Right lobe of liver (tissue), 6 donors: ENCODE data around the gene CYB5R3. TPM values are rescaled to one million over a fixed set of nuclear protein-coding genes. Genes with fewer than 3 reads are reported as not detected.

Experiments
- ATAC-seq, 4 donors: fragments of 200-7000 bp; cut with Tn5 transposase; one replicate each; pipeline ENCODE4 v1.9.1; 2020; ENCODE audit warnings: mild to moderate bottlenecking in 4 of 4, moderate library complexity in 4 of 4
- DNase-seq, 3 donors: peaks; one replicate each; pipeline ENCODE4 v3.0.0-alpha.2; 2020
- H3K27ac ChIP-seq, 3 donors: fragments of 200-600 bp; one replicate each; pipeline ENCODE4 v1.8.0; 2022
- H3K27me3 ChIP-seq, 2 donors: fragments of 200-600 bp; one replicate each; pipeline ENCODE4 v1.8.0; 2022
- H3K36me3 ChIP-seq, 4 donors: fragments of 200-600 bp; sonication (generic) in 1 of 4; one replicate each; pipeline versions ENCODE4 v1.5.1 to v1.8.0; 2017 to 2022; ENCODE audit warnings: control low read depth in 1 of 4
- H3K4me1 ChIP-seq, 4 donors: fragments of 200-600 bp; sonication (generic) in 1 of 4; one replicate each; pipeline versions ENCODE4 v1.5.1 to v1.8.0; 2017 to 2022; ENCODE audit warnings: control low read depth in 1 of 4
- H3K4me3 ChIP-seq, 3 donors: fragments of 200-600 bp; one replicate each; pipeline ENCODE4 v1.8.0; 2022
- H3K9me3 ChIP-seq, 4 donors: fragments of 200-600 bp; sonication (generic) in 1 of 4; one replicate each; pipeline versions ENCODE4 v1.5.1 to v1.8.0; 2017 to 2022; ENCODE audit warnings: control low read depth in 1 of 4
- POLR2A ChIP-seq: fragments of 450-650 bp; IDR thresholded peaks from one replicate; pipeline ENCODE4 v1.6.1; 2017; ENCODE audit warnings: antibody characterized with exemption, mild to moderate bottlenecking
- WGBS: methylation state at CpG from one replicate; pipeline ENCODE4 v1.1.6; 2018; ENCODE audit warnings: low coverage, low lambda C conversion rate; ENCODE audit not compliant: insufficient coverage; ENCODE audit errors: missing lambda C conversion rate; 5-methylcytosine and 5-hydroxymethylcytosine counted together
- intact Hi-C, 2 donors: fragments of 100-400 bp; cut with DNase I; formaldehyde crosslinking; loops; one replicate each; pipeline versions ENCODE4 v1.11.2 to v1.14.1; 2022
- total RNA-seq, 6 experiments: library from RNA; depleted of rRNA in 2 of 6; stranded (reverse); fragments of >200 nt in 2 of 6; fragmentation: NEBNext Ultra II Directional in 3 of 6; extraction: Animal tissue kit (Norgen Biotek cat#: 25700) in 3 of 6; gene quantifications; one replicate each; pipeline versions ENCODE4 v1.1.0 to v1.2.4, GENCODE V29; 2016 to 2023
- TF ChIP-seq, protein P1 (sequence below), 4 donors: fragments of 200-600 bp in 3 of 4; fragments of 450-650 bp in 1 of 4; IDR thresholded peaks; one replicate each; pipeline versions ENCODE4 v1.5.1 to v1.8.0; 2016 to 2022; ENCODE audit warnings: antibody characterized with exemption in 4 of 4, mild to moderate bottlenecking in 2 of 4
- donor health status: DM: no; HTN: yes; CAD: no.
- donor health status: DM: no; HTN: no; CAD: no.
- donor health status: DM: no; HTN: no; CAD: no.
- donor health status: DM: no; HTN: yes; CAD: no.
- donor health status: DM: no; HTN: yes; CAD: no.

CYB5R3 gene
- total RNA-seq, 6 experiments from 2014 or later: 146 to 211 (median 170) TPM

DNA sequence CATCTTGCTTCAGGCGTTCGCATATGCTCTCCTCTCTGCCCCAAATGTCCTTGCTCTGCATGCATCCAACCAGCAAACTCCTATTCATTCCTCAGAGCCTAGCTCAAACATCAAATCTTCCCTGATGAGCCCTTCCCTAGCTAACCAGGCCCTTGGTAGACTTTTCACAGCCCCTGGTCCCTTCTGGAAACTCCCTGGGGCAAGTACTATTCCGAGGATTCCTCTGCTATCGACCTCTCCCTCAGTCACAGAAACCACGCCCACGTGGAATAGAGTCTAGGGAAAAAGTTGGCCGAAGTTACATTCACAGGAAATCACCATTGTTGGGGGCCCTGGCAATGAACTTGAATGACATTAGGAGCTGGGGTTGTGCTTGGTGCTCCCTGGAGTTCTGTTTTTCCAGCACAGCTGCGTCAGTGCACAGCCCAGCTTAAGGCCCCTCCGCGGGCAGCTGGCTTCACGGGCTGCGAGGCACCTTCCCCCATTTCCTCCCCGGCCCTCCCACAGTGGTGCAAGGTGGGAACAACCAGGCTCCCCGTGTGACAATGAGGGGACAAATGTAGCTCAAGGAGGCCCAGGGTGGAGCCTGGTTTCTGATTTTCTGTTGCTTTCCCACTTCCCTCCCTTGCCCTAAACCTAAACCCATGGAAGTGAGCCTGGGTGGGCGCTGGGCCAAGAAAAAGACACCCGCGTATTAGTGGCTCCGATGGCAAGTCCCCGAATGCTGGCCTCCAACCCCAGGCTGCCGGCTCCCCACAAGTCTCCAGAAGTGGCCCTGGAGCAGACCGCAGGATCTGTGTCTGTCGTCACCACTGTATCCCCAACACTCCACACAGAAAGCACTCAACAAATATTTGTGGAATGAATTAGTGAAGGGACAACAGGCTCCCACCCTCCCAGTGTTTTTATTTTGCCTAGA is 4.5 kb downstream of the CYB5R3 start:
- DNase-seq: no peak
- 26% methylated on average over 21 of the region's 22 CpGs for WGBS
- Histone ChIP-seq H3K4me1 (peaks cover 2 to 75% (median 34%) of the 10 kb centered on the region in 4 donors), H3K27ac (peak overlapping the region; percentile 69 to 96 (median 85)), H3K36me3 (no peaks in the 10 kb centered on the region), H3K4me3 (no peak overlapping the region), H3K27me3 (no peaks in the 10 kb centered on the region), H3K9me3 (no peaks in the 10 kb centered on the region)
- TF ChIP-seq, protein P1, sequence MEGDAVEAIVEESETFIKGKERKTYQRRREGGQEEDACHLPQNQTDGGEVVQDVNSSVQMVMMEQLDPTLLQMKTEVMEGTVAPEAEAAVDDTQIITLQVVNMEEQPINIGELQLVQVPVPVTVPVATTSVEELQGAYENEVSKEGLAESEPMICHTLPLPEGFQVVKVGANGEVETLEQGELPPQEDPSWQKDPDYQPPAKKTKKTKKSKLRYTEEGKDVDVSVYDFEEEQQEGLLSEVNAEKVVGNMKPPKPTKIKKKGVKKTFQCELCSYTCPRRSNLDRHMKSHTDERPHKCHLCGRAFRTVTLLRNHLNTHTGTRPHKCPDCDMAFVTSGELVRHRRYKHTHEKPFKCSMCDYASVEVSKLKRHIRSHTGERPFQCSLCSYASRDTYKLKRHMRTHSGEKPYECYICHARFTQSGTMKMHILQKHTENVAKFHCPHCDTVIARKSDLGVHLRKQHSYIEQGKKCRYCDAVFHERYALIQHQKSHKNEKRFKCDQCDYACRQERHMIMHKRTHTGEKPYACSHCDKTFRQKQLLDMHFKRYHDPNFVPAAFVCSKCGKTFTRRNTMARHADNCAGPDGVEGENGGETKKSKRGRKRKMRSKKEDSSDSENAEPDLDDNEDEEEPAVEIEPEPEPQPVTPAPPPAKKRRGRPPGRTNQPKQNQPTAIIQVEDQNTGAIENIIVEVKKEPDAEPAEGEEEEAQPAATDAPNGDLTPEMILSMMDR (IDR thresholded peaks at IDR 0.05): no peak
- TF ChIP-seq POLR2A: no peak
- peak in 1 of 4 donors; percentile 3 for ATAC-seq
- intact Hi-C loops: no loop called here

DNA sequence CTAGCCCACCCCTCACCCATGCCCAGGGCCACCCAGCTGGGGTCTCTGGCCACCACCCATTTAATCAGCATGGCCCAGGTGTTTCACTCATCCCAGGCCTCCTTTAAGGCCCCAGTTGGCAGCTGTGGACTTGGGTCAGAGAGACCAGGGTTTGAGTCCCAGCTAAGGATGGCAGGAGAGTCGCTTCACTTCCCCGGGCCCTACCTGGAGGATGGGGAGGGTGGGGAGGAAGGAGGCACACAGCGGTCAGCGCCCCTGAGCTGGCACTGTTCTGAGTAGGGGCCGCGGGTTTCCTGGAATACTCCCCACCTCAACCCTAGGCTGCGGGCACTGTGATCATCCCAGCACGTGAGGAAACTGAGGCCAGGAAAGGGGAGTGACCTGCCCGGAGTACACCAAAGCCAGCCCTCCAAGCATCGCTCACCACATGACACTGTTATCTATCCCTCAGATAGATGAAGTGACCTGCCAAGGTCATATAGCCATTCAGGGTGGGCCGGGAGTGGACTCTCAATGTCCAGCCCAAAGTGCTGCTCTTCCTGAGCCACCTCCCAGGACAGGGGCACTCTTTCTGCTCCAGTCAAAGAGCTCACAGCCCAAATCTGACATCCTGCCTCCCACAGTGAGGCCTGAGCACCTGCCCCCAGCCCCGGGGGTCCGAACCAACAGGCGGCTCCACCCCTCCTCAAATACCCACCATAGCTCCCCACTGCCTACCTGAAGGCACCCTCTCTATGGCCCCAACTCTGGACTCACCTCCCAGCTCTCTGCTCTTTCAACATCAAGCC is 5.4 kb downstream of the CYB5R3 start:
- no peak for ATAC-seq
- Histone ChIP-seq H3K36me3 (no peaks in the 10 kb centered on the region), H3K27ac (peak overlapping the region; percentile 21 to 96 (median 85)), H3K9me3 (no peaks in the 10 kb centered on the region), H3K27me3 (no peaks in the 10 kb centered on the region), H3K4me1 (peaks cover 2 to 75% (median 34%) of the 10 kb centered on the region in 4 donors), H3K4me3 (no peak overlapping the region)
- no peak for TF ChIP-seq POLR2A
- TF ChIP-seq, protein P1 (IDR thresholded peaks at IDR 0.05): no peak
- intact Hi-C loops: no loop called here
- WGBS: 81% methylated on average over 3 of the region's 14 CpGs
- DNase-seq: no peak

DNA sequence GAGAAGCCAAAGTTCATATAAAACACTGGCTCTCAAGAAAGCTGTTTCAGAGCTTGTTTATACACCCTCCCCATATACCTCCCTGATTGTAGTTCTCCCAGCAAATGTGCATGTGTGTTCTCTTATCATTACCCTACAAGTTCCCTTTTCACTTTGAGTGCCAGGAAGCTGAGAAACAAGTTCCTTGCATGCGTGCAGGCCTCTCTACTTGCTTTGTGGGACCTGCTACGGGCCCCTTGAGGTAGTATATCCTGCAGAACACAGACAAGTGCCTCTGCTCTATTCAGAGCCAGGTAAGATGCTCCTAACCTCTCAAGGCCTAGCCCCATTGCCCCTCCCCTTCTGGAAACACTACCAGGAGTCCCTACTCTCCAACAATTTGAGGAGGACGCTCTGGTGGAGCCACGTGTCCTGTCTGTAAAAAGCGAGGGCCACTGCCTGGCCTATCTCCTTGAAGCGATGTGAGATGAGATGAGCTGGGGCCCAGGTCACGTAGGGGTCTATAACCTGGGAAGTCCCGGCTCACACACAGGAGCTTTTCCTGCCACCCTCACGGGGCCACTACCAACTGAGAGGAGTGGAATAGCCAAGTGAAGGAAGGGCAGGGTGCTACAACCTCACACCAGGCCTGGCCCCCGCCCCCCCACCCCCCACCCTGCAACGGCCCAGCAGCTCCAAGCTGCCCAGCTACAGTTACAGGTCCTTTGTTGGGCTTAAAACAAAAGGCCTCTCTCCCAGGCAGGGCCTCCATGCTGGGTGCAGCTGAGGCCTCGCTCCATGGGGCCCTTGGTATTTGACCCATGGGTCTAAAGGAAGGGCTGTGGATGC is 6.2 kb downstream of the CYB5R3 start:
- H3K4me1 ChIP-seq: peaks cover 2 to 73% (median 34%) of the 10 kb centered on the region in 4 donors
- peak overlapping the region; percentile 9 to 85 (median 29) for H3K27ac ChIP-seq
- ATAC-seq (no peak), DNase-seq (no peak)
- intact Hi-C loops: no loop called here
- no peaks in the 10 kb centered on the region for H3K9me3 ChIP-seq
- no peaks in the 10 kb centered on the region for H3K36me3 ChIP-seq
- no peak overlapping the region for H3K4me3 ChIP-seq
- WGBS: 53% methylated on average over 2 of the region's 12 CpGs
- no peaks in the 10 kb centered on the region for H3K27me3 ChIP-seq
- TF ChIP-seq, protein P1 (IDR thresholded peaks at IDR 0.05): no peak
- TF ChIP-seq POLR2A: no peak

DNA sequence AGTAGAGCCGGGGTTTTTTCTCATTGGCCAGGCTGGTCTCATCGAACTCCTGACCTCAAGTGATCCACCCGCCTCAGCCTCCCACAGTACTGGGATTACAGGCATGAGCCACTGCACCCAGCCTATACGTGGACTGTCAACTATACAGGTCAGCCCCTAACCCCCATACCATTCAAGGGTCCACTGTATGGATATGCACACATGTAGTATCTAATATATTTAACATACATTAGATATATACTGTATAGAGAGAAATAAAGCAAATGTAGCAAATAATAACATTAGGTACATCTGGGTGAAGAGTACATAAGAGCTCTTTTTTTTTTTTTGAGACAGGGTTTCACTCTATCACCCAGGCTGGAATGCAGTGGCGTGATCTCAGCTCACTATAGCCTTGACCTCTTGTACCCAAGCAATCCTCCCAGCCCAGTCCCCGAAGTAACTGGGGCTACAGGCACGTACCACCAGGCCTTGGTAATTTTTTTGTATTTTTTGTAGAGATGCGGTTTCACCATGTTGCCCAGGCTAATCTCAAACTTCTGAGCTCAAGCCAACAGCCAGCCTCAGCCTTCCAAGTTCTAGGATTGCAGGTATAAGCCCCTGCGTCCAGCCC is 7.3 kb downstream of the CYB5R3 start:
- Histone ChIP-seq H3K9me3 (no peaks in the 10 kb centered on the region), H3K36me3 (no peaks in the 10 kb centered on the region), H3K4me1 (peaks cover 2 to 62% (median 28%) of the 10 kb centered on the region in 4 donors), H3K4me3 (no peak overlapping the region), H3K27me3 (no peaks in the 10 kb centered on the region), H3K27ac (peak overlapping the region in 2 of 3 donors; percentile 29 to 85)
- ATAC-seq: peak in 2 of 4 donors; percentile 4 to 33
- 35% methylated on average over 9 of the region's 9 CpGs for WGBS
- TF ChIP-seq POLR2A: no peak
- TF ChIP-seq, protein P1 (IDR thresholded peaks at IDR 0.05): no peak
- intact Hi-C loops: no loop called here
- no peak for DNase-seq
